CD4-positive, alpha-beta T cell treated with Interleukin-6 at 100 ng/mL for 8 hours (primary cell): ENCODE results near the gene TSN.

Experiments
- DNase-seq: peaks from one replicate; pipeline ENCODE4 v3.0.0-alpha.2; 2020; ENCODE audit warnings: mixed read lengths, low spot score

The TSN gene

GRCh38 chr2:121746071-121746578, 9.3 kb upstream of the TSN start:
- no peak for DNase-seq

GRCh38 chr2:121748202-121748601, 7.2 kb upstream of the TSN start:
- no peak for DNase-seq

- DNase-seq = no peak
Observed at GRCh38 chr2:121754851-121755236, 607 bp upstream of the TSN start.

GRCh38 chr2:121764681-121765228, 9.3 kb downstream of the TSN start:
- DNase-seq = no peak

GRCh38 chr2:121766624-121767023, 11.2 kb downstream of the TSN start:
- DNase-seq = no peak

GRCh38 chr2:121768143-121768755, 12.8 kb downstream of the TSN start:
- no peak for DNase-seq

- DNase-seq = no peak
Observed at GRCh38 chr2:121771976-121772742, 16.7 kb downstream of the TSN start.

GRCh38 chr2:121774235-121774634, 18.8 kb downstream of the TSN start:
- no peak for DNase-seq

GRCh38 chr2:121776361-121776760, 20.9 kb downstream of the TSN start:
- DNase-seq = no peak

- no peak for DNase-seq
Observed at GRCh38 chr2:121776885-121777698, 21.6 kb downstream of the TSN start.

- DNase-seq = no peak
Observed at GRCh38 chr2:121777699-121778058, 22.2 kb downstream of the TSN start.

GRCh38 chr2:121778741-121779487, 23.5 kb downstream of the TSN start:
- DNase-seq = no peak

- DNase-seq = no peak
Observed at GRCh38 chr2:121783180-121783579, 27.7 kb downstream of the TSN start.

- DNase-seq = no peak
Observed at GRCh38 chr2:121788685-121789084, 33.2 kb downstream of the TSN start.

- DNase-seq = no peak
Observed at GRCh38 chr2:121790276-121790956, 35.0 kb downstream of the TSN start.

GRCh38 chr2:121791290-121791689, 35.8 kb downstream of the TSN start:
- no peak for DNase-seq

GRCh38 chr2:121791801-121792221, 36.4 kb downstream of the TSN start:
- DNase-seq = no peak

- no peak for DNase-seq
Observed at GRCh38 chr2:121793816-121794215, 38.4 kb downstream of the TSN start.

GRCh38 chr2:121794233-121794632, 38.8 kb downstream of the TSN start:
- DNase-seq = no peak

GRCh38 chr2:121796239-121796638, 40.8 kb downstream of the TSN start:
- no peak for DNase-seq

- DNase-seq = no peak
Observed at GRCh38 chr2:121798617-121799016, 43.2 kb downstream of the TSN start.
